ENCODE data around the gene SNRNP40. TPM values are rescaled to one million over a fixed set of nuclear protein-coding genes. Genes with fewer than 3 reads are reported as not detected.

SNRNP40 gene
- total RNA-seq, 4 donors from 2014 or later, result 36.3 to 45.7 (median 40.6) TPM

GRCh38 chr1:31221072-31221471 is 75.5 kb downstream of the SNRNP40 start:
- peaks cover 0 to 21% (median 0%) of the 10 kb centered on the region in 4 donors for H3K27me3 ChIP-seq
- WGBS, result 82% methylated on average over 6 of the region's 6 CpGs
- no peak overlapping the region for H3K27ac ChIP-seq (replicated peaks in 1 of 4)
- no peak overlapping the region for H3K4me3 ChIP-seq
- no peaks in the 10 kb centered on the region for H3K36me3 ChIP-seq
- intact Hi-C loops (cut with DNase I), result no loop called here
- TF ChIP-seq POLR2AphosphoS5 (IDR thresholded peaks at IDR 0.05) (no peak), EP300 (IDR thresholded peaks at IDR 0.05) (no peak), CTCF (IDR thresholded peaks at IDR 0.05) (no peak), POLR2A (IDR thresholded peaks at IDR 0.05; ENCODE audit: low read depth) (no peak)
- peaks cover 0 to 4% (median 3%) of the 10 kb centered on the region in 4 donors for H3K4me1 ChIP-seq
- H3K9me3 ChIP-seq, result no peaks in the 10 kb centered on the region
- no peak for DNase-seq (ENCODE audit: extremely low spot score)

DNA sequence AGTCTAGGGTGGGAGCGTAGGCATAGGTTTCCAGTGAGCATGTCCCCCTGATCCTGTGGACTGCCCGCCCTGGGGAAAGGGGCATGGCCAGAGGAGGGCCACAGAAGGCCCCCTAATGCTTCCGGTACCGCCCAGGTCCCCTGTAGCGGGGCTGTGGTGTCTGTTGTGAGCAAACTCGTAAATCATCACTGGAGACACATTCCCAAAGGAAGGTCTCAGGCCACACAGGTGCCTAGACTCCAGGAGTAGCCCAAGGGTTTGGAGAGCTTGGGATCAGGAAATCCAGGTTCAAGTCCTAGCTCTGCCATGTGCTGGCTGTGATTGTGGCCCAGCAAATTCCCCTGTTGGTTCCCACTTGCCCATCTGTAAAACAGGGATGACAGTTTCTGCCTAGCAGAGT is 77.1 kb downstream of the SNRNP40 start:
- H3K36me3 ChIP-seq, result no peaks in the 10 kb centered on the region
- WGBS, result 95% methylated on average over 6 of the region's 6 CpGs
- peaks cover 0 to 23% (median 0%) of the 10 kb centered on the region in 4 donors for H3K27me3 ChIP-seq
- intact Hi-C loops (cut with DNase I), result no loop called here
- TF ChIP-seq EP300 (IDR thresholded peaks at IDR 0.05) (no peak), POLR2A (IDR thresholded peaks at IDR 0.05; ENCODE audit: low read depth) (no peak), POLR2AphosphoS5 (IDR thresholded peaks at IDR 0.05) (no peak), CTCF (IDR thresholded peaks at IDR 0.05) (no peak)
- DNase-seq (ENCODE audit: extremely low spot score), result no peak
- H3K4me1 ChIP-seq, result peaks cover 0 to 10% (median 7%) of the 10 kb centered on the region in 4 donors
- H3K4me3 ChIP-seq, result no peak overlapping the region
- H3K27ac ChIP-seq (replicated peaks in 1 of 4), result no peak overlapping the region
- H3K9me3 ChIP-seq, result no peaks in the 10 kb centered on the region

- no peak for DNase-seq (ENCODE audit: extremely low spot score)
- Histone ChIP-seq H3K27ac (replicated peaks in 1 of 4) (no peak overlapping the region), H3K27me3 (peaks cover 0 to 17% (median 0%) of the 10 kb centered on the region in 4 donors), H3K4me1 (peaks cover 0 to 10% (median 7%) of the 10 kb centered on the region in 4 donors), H3K36me3 (no peaks in the 10 kb centered on the region), H3K4me3 (no peak overlapping the region), H3K9me3 (no peaks in the 10 kb centered on the region)
- WGBS, result 97% methylated on average over 7 of the region's 8 CpGs
- intact Hi-C loops (cut with DNase I), result no loop called here
- no peak for TF ChIP-seq CTCF (IDR thresholded peaks at IDR 0.05)
Observed at GRCh38 chr1:31218705-31219104, 77.9 kb downstream of the SNRNP40 start.

GRCh38 chr1:31216016-31216415 is 80.6 kb downstream of the SNRNP40 start:
- Histone ChIP-seq H3K4me1 (peaks cover 0 to 10% (median 7%) of the 10 kb centered on the region in 4 donors), H3K27me3 (peaks cover 0 to 6% (median 0%) of the 10 kb centered on the region in 4 donors), H3K4me3 (no peak overlapping the region), H3K27ac (replicated peaks in 1 of 4) (no peak overlapping the region), H3K36me3 (no peaks in the 10 kb centered on the region), H3K9me3 (no peaks in the 10 kb centered on the region)
- DNase-seq (ENCODE audit: extremely low spot score), result no peak
- 52% methylated on average over 3 of the region's 10 CpGs for WGBS
- intact Hi-C loops (cut with DNase I), result no loop called here
- TF ChIP-seq POLR2A (IDR thresholded peaks at IDR 0.05; ENCODE audit: low read depth), result no peak
- TF ChIP-seq POLR2AphosphoS5 (IDR thresholded peaks at IDR 0.05), result no peak
- no peak for TF ChIP-seq EP300 (IDR thresholded peaks at IDR 0.05)
- no peak for TF ChIP-seq CTCF (IDR thresholded peaks at IDR 0.05)

DNA sequence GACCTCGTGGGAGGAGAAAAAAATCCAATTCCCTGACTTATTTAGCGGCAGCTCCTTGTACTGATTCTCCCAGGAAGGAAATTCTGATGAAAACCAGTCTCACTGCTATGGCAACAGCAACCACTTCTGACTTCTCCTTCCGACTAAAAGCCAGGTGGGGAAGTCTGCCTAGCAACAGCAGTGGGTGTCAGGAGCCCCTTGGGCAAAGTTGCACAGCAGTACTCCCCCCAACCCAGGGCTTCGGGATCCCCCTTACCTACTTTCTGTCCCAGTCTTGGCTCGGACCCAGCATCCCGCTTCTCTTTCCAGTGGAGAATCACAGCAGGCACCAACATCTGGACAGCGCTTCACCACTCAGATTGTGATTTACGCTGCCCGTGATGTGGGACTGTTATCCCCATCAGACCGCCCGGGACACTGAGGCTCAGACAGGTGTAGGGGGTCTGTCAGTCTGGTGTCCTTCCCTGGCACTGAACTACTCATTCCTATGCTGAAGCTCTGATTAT is 81.5 kb downstream of the SNRNP40 start:
- DNase-seq (ENCODE audit: extremely low spot score), result no peak
- H3K36me3 ChIP-seq, result no peaks in the 10 kb centered on the region
- H3K27ac ChIP-seq (replicated peaks in 1 of 4), result no peak overlapping the region

More for the DNA sequence above, 81.5 kb downstream of the SNRNP40 start:
- H3K27me3 ChIP-seq, result peaks cover 0 to 6% (median 0%) of the 10 kb centered on the region in 4 donors
- H3K4me1 ChIP-seq, result peaks cover 0 to 10% (median 7%) of the 10 kb centered on the region in 4 donors
- WGBS, result 42% methylated on average over 7 of the region's 11 CpGs
- intact Hi-C loops (cut with DNase I), result no loop called here
- no peak overlapping the region for H3K4me3 ChIP-seq
- no peaks in the 10 kb centered on the region for H3K9me3 ChIP-seq
- TF ChIP-seq EP300 (IDR thresholded peaks at IDR 0.05) (no peak), POLR2A (IDR thresholded peaks at IDR 0.05; ENCODE audit: low read depth) (no peak), CTCF (IDR thresholded peaks at IDR 0.05) (no peak), POLR2AphosphoS5 (IDR thresholded peaks at IDR 0.05) (no peak)
